ENCODE results near the gene TMCO4. TPM values are rescaled to one million over a fixed set of nuclear protein-coding genes. Genes with fewer than 3 reads are reported as not detected.
A peak's percentile ranks its signal among the peaks of the same experiment; 100 is the strongest.

The TMCO4 gene
- total RNA-seq, 1 donor from 2014 or later, result 28.7 TPM

- TF ChIP-seq POLR2A (IDR thresholded peaks at IDR 0.05) (no peak), POLR2AphosphoS5 (IDR thresholded peaks at IDR 0.05; ENCODE audit: insufficient read depth in 1 of 2, low read depth in 1 of 2) (no peak)
- TF ChIP-seq, protein P1, sequence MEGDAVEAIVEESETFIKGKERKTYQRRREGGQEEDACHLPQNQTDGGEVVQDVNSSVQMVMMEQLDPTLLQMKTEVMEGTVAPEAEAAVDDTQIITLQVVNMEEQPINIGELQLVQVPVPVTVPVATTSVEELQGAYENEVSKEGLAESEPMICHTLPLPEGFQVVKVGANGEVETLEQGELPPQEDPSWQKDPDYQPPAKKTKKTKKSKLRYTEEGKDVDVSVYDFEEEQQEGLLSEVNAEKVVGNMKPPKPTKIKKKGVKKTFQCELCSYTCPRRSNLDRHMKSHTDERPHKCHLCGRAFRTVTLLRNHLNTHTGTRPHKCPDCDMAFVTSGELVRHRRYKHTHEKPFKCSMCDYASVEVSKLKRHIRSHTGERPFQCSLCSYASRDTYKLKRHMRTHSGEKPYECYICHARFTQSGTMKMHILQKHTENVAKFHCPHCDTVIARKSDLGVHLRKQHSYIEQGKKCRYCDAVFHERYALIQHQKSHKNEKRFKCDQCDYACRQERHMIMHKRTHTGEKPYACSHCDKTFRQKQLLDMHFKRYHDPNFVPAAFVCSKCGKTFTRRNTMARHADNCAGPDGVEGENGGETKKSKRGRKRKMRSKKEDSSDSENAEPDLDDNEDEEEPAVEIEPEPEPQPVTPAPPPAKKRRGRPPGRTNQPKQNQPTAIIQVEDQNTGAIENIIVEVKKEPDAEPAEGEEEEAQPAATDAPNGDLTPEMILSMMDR (IDR thresholded peaks at IDR 0.05), result no peak
- H3K36me3 ChIP-seq, result peaks cover 0 to 8% of the 10 kb centered on the region in 2 donors
Observed at GRCh38 chr1:19723874-19724273, 75.8 kb downstream of the TMCO4 start.

DNA sequence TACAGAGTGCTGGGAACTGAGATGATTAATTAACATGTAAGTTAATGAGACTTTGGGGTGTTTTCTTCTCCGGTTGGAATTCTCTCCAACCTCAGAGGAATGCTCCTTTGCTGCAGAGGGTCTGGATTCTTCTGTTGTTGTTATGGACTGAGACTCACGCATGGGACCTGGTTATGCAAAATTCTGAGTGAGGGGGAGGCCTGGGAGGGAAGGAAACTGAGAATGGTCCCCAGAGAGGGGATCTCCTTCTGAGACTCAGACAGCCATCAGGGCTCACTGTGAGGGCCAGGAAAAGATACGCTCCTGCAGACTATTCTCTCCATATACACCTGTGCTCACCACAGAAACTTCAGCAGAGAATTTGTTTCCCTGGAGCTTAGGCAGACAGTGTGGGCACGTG, 78.7 kb downstream of the TMCO4 start:
- no peaks in the 10 kb centered on the region for H3K4me1 ChIP-seq
- H3K27me3 ChIP-seq, result no peaks in the 10 kb centered on the region
- no peak overlapping the region for H3K27ac ChIP-seq
- TF ChIP-seq, protein P1 (IDR thresholded peaks at IDR 0.05), result no peak
- TF ChIP-seq POLR2A (IDR thresholded peaks at IDR 0.05) (no peak), POLR2AphosphoS5 (IDR thresholded peaks at IDR 0.05; ENCODE audit: insufficient read depth in 1 of 2, low read depth in 1 of 2) (no peak)
- H3K9me3 ChIP-seq, result no peaks in the 10 kb centered on the region
- DNase-seq (ENCODE audit: extremely low spot score in 2 of 2), result no peak
- no peak overlapping the region for H3K4me3 ChIP-seq
- intact Hi-C loops (cut with DNase I), result no loop called here
- H3K36me3 ChIP-seq, result no peaks in the 10 kb centered on the region

More at GRCh38 chr1:19723874-19724273, 75.8 kb downstream of the TMCO4 start:
- Histone ChIP-seq H3K4me3 (no peak overlapping the region), H3K9me3 (no peaks in the 10 kb centered on the region), H3K4me1 (no peaks in the 10 kb centered on the region), H3K27me3 (no peaks in the 10 kb centered on the region), H3K27ac (no peak overlapping the region)
- intact Hi-C loops (cut with DNase I), result no loop called here
- no peak for DNase-seq (ENCODE audit: extremely low spot score in 2 of 2)

GRCh38 chr1:19720174-19720573, 79.5 kb downstream of the TMCO4 start:
- H3K27me3 ChIP-seq, result no peaks in the 10 kb centered on the region
- no peaks in the 10 kb centered on the region for H3K4me1 ChIP-seq
- no peak for TF ChIP-seq POLR2AphosphoS5 (IDR thresholded peaks at IDR 0.05; ENCODE audit: insufficient read depth in 1 of 2, low read depth in 1 of 2)
- TF ChIP-seq, protein P1 (IDR thresholded peaks at IDR 0.05), result no peak
- TF ChIP-seq POLR2A (IDR thresholded peaks at IDR 0.05), result no peak
- no peak overlapping the region for H3K27ac ChIP-seq
- intact Hi-C loops (cut with DNase I), result no loop called here
- H3K4me3 ChIP-seq, result no peak overlapping the region
- no peaks in the 10 kb centered on the region for H3K9me3 ChIP-seq
- H3K36me3 ChIP-seq, result no peaks in the 10 kb centered on the region
- DNase-seq (ENCODE audit: extremely low spot score in 2 of 2), result no peak

GRCh38 chr1:19717467-19717866, 82.2 kb downstream of the TMCO4 start:
- no peak overlapping the region for H3K27ac ChIP-seq
- no peaks in the 10 kb centered on the region for H3K27me3 ChIP-seq
- H3K4me1 ChIP-seq, result no peaks in the 10 kb centered on the region
- no peaks in the 10 kb centered on the region for H3K36me3 ChIP-seq
- H3K4me3 ChIP-seq, result no peak overlapping the region
- intact Hi-C loops (cut with DNase I), result no loop called here
- TF ChIP-seq POLR2A (IDR thresholded peaks at IDR 0.05) (no peak), POLR2AphosphoS5 (IDR thresholded peaks at IDR 0.05; ENCODE audit: insufficient read depth in 1 of 2, low read depth in 1 of 2) (no peak)
- TF ChIP-seq, protein P1 (IDR thresholded peaks at IDR 0.05), result no peak
- no peaks in the 10 kb centered on the region for H3K9me3 ChIP-seq
- DNase-seq (ENCODE audit: extremely low spot score in 2 of 2), result no peak

- intact Hi-C loops (cut with DNase I), result no loop called here
- Histone ChIP-seq H3K36me3 (no peaks in the 10 kb centered on the region), H3K4me1 (no peaks in the 10 kb centered on the region), H3K27ac (no peak overlapping the region), H3K4me3 (no peak overlapping the region), H3K9me3 (no peaks in the 10 kb centered on the region), H3K27me3 (no peaks in the 10 kb centered on the region)
- TF ChIP-seq POLR2AphosphoS5 (IDR thresholded peaks at IDR 0.05; ENCODE audit: insufficient read depth in 1 of 2, low read depth in 1 of 2), result no peak
- TF ChIP-seq, protein P1 (IDR thresholded peaks at IDR 0.05), result peak; percentile 29 to 58 (median 47)
- TF ChIP-seq POLR2A (IDR thresholded peaks at IDR 0.05), result no peak
- no peak for DNase-seq (ENCODE audit: extremely low spot score in 2 of 2)
Observed at GRCh38 chr1:19715334-19716203, 84.1 kb downstream of the TMCO4 start.
